ENCODE data around the gene OR52B6.

- no peak for TF ChIP-seq CTCF (IDR thresholded peaks at IDR 0.05)
- no peak for TF ChIP-seq POLR2A (IDR thresholded peaks at IDR 0.05)
These were observed 44.6 kb downstream of the OR52B6 start for GRCh38 chr11:5625281-5625680.

Measured in body of pancreas (tissue), 4 donors.